NT2/D1 (cell line): ENCODE results near the gene APOLD1.

Source experiments
- SUZ12 ChIP-seq: IDR thresholded peaks from 2 replicates; pipeline ENCODE4 v1.6.1; 2011; ENCODE audit not compliant: insufficient read length, insufficient read depth; ENCODE audit errors: extremely low read depth
- YY1 ChIP-seq: IDR thresholded peaks from 2 replicates; pipeline ENCODE4 v1.6.1; 2011; ENCODE audit not compliant: insufficient read length, insufficient read depth
- ZNF274 ChIP-seq: IDR thresholded peaks from 2 replicates; pipeline ENCODE4 v1.6.1; 2011; ENCODE audit warnings: mild to moderate bottlenecking, low read depth, low read length

DNA sequence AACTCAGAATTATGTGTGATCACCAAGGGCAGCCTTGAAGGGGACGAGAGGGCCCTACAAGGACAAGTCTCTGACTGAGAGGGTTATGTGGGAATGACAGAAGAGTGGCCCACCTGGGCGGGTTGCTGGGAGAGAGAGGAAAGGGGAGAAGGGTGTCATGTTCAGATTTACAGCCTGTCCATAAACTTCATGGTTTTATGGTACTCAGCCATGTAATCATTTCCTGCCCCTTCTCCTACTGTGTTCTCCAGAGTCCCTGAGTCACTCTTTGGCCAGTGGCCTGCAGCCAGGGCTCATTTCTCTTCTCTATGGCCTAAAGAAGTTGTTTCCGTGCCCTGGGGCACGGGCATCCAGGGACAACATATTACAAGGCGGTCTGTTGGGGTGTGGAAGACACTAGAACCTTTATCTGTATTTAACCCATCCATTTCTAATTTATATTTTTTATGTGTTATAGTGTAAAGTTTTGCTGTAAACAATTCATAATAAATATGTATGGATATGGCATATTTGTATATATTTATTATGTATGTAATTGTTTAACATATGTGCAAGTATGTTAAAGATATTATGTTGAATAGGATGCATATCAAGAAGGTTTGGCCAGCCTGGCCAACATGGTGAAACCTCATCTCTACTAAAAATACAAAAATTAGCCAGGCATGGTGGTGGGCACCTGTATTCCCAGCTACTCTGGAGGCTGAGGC lies 54.6 kb downstream of the APOLD1 start:
- no peak for TF ChIP-seq YY1
- TF ChIP-seq ZNF274, result no peak
- TF ChIP-seq SUZ12, result no peak
